GM18858 (cell line): ENCODE measurements around the gene SMLR1.

Source experiments
- ATAC-seq: cut with Tn5 transposase; IDR thresholded peaks from one replicate; pipeline ENCODE4 v1.9.1; 2021; ENCODE audit not compliant: unreplicated experiment

SMLR1 gene

GRCh38 chr6:130849594-130849993, 22.4 kb downstream of the SMLR1 start:
- ATAC-seq: no peak

DNA sequence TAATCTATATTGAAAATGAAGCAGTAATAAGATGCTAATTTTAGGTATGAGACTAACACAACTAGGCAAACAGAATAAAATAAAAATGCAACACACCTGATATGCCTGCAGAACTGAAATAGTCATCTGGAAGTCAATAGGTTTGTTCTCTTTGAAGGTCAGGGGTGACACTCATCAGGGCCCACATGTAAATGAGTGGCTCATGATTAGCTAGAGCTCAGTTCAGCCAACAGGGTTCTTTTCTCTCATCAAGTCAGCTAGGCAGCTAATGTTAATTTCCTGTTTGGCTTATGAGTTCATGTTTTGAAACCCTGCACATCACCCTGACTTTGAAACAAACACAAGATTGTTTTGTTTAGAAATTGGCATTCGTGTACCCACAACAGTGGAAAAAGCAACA, 23.8 kb downstream of the SMLR1 start:
- ATAC-seq: no peak

DNA sequence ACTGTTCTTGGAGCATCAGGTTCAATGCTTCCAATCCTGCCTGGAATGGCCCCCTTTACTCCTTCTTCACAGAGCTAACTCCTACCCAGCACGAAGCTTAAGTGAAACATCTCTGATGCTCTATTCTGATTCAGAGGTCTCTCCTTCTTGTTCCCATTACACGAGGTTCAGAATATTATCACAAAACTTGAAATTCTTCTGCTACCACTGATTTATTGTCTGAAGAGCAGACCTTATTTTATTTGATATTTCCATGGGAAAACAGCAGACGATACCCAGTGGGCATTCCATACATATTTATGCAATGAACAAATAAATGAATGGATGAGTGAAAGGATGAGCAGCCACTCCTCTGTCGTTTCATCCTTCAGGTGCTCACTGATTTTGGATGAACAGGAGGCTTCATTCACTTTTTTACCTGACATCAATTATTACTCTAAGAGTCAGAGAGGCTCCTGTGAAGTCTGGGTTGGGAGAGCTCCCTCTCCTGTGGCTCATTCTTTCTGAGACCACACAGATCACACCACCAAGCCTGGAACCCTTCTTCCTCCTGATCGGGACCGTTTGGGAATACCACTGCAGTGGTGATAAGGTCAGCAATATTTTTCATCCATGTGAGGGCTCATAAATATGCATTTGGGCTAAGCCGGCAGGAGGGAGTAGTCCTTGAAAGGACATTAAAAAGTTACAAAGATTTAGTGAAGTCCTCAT, 25.8 kb downstream of the SMLR1 start:
- no peak for ATAC-seq

DNA sequence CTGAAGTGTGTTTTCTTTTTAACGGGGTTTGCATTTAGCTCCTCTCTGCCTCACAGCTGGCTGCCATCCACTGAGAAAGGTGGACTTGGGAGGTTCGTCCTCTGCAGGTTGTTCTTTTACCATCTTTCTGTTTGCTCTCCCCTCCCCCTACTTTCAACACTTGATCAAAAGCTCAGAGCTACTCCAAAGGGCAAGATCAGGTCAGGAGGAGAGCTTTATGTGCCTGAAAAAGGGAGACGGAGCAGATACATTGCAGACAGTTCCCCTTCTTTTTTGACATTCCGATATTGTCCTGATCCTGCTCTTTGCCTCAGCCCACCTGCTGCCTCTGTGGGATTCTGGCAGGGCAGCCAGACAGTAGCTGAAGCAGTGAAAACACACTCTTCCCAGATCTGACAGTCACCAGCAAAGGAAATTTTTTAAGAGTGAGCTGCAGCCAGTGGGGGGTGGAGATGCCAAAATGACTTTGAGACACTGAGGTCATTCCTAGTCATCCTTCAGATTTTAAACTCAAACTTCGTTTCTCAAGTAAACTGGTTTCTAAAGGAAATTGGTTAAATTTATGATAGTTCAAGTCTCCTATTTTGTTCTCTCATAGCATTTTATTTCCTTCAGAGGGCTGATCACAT, 26.5 kb downstream of the SMLR1 start:
- ATAC-seq: no peak

DNA sequence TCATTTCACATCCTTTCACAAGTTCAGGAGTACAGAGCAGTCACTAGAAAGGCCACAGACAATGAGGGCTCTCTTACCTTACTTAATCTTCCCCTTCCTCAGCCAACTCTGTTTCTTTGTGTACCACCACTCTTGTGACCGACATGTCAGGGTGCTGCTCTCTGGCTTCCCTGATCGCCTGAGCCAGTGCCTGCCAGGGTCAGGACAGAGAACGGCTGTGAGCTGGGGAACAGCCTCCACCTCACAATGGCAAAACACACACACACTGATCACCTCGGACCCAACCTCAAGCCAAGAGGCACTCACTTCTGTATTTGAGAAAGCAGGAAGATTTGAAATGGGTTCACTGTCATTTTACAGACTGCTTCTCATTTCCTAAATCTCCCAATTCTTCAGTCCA, 30.8 kb downstream of the SMLR1 start:
- ATAC-seq: no peak

- no peak for ATAC-seq
These were observed 31.4 kb downstream of the SMLR1 start for GRCh38 chr6:130858498-130859160.

DNA sequence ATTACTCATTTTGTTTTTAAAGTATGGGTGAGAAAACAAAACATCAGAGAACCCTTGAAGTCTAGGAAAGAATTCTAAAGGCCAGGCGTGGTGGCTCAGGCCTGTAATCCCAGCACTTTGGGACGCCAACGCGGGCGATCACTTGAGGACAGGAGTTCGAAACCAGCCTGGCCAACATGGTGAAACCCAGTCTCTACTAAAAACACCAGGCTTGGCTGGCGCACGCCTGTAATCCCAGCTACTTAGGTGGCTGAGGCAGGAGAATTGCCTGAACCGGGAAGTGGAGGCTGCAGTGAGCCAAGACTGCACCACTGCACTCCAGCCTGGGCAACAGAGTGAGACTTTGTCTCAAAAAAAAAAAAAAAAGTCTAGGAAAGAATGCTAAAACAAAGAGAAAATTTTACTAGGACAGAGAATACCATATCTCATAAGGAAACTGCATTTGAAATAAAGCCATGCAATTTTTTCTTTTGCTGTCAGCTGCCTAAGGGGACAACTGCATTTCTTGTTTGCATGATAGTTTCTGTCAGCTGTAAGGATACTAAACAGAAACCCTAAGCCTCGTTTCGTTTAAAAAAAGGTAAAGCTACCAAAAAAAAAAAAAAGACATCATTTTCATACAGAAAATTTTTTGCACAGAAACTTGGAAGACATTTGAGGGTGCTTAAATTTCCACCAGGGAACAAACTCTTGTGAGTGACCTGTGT, 32.1 kb downstream of the SMLR1 start:
- ATAC-seq: no peak

GRCh38 chr6:130862370-130862769, 35.2 kb downstream of the SMLR1 start:
- ATAC-seq: no peak

- no peak for ATAC-seq
These were observed 36.4 kb downstream of the SMLR1 start for GRCh38 chr6:130863415-130864230.

DNA sequence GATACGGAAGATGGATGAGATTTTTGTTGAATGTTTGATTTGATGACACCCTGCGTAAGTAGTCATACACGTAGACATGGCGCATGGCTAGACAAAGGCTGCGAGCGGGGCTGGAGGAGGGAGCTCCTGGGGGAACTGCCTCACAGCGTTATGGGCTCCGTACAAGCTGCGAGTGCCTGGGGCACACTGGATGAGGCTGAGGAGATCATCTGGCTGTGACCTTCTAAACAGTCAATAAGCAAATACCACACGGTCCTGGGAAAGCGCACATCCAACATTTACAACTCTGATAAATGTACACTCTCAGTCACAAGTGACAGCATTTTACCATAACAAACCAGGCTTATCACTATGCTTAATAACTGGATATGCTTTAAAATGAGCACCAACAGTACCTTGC, 37.1 kb downstream of the SMLR1 start:
- ATAC-seq: no peak

GRCh38 chr6:130865793-130866192, 38.6 kb downstream of the SMLR1 start:
- ATAC-seq: no peak

DNA sequence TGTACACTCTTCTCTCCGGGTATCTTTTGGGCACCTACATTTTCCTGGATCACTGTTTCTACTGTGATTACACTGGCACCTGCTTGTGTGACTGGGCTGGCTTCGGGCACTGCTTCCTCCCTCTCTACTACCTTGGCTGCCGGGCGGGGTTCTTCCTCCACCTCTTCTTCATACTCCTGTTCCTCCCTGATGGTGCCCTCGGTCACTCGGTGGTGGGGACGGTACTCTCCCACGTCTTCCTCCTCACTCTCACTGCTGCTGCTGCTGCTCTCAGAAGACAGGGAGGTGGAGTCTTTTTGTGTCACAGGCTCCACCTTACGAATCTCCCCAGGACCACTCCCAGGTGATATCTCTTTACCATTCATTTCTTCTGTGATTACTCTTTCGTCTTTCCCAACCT, 42.5 kb downstream of the SMLR1 start:
- ATAC-seq: no peak

DNA sequence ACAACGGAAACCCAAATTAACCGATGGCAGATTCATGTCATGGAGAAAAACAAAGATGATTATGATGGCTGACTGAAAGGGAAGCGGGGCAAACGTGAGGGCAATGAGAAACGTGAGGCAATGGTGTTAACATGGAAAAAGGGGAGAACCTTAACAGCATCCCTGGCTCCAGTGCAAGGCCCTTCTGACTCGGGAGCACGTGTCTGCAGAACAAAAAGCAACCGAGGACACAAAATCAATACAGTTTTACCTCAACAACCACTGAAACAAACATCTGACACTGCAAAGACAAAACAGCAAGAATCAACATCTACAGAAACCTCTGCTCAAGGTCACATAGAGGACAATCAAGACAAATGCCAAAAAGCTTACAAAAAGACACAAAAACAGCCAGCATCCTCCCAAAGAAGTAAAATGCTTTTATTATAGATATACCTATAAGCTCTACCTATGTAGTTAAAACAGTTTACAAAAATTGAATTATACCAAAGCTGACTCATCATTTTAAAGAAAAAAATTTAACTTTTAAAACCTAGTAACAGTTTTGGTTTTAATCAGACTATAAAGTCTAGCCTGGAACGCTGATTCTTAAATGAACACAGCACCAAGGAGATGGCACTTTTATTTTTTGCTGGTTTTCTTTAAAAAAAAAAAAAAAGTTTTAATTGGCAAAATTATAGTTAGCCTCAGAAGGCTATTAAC, 43.1 kb downstream of the SMLR1 start:
- ATAC-seq: no peak

- peak; percentile 71 for ATAC-seq
These were observed 45.3 kb downstream of the SMLR1 start for GRCh38 chr6:130872250-130873095.

DNA sequence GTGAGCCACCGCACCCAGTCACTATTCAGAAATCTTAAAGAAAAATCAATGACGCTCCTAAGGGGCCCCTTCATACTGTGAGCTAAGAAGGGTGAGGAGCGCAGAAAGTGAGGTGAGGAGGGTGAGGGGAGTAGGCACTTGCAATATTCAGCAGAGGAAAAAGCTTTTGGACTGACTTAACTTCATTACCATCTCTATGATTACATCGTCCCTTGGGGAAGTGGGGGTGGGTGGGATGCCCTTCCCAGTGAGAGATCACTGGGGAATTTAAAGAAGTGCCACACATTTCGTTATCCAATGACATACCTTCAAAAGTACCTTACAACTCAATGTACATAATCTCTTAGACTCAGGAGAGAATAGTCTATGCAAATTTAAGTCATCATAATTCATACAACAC, 46.5 kb downstream of the SMLR1 start:
- no peak for ATAC-seq

DNA sequence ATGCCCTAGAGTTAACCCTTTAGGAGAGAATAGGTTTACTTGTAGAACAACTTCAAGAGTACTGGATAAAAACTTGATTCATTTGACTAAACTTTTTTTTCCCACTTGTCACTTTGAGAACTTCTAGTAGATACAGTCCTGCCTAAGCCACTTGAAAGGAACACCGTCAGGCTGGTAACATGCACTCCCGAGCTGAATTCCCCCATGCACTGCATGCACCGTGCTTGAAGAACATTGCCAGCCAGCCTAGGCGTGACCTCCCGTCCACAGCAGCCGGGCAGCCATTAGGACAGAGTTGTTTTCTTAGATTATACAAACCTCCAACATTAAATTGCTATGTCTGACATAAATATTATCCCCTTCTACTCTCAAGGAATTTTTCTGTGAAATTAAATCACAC, 52.6 kb downstream of the SMLR1 start:
- ATAC-seq: no peak

- no peak for ATAC-seq
These were observed 55.2 kb downstream of the SMLR1 start for GRCh38 chr6:130882370-130882769.

GRCh38 chr6:130885392-130886192, 58.4 kb downstream of the SMLR1 start:
- ATAC-seq: peak; percentile 88
